HFFc6 (cell line): ENCODE measurements around the gene MCM3AP. TPM values are rescaled to one million over a fixed set of nuclear protein-coding genes. Genes with fewer than 3 reads are reported as not detected.

Experiments used
- DNase-seq: peaks from one replicate; pipeline ENCODE4 v3.0.0-alpha.2; 2018
- H3K27ac Mint-ChIP-seq: 2 replicates; pipeline ENCODE4 v1.8.0; 2020; ENCODE audit warnings: mild to moderate bottlenecking, mixed read lengths
- H3K27me3 Mint-ChIP-seq: 2 replicates; pipeline ENCODE4 v1.8.0; 2021; ENCODE audit warnings: mild to moderate bottlenecking, moderate library complexity, mixed read lengths; ENCODE audit not compliant: insufficient read depth
- H3K36me3 Mint-ChIP-seq: 2 replicates; pipeline ENCODE4 v1.8.0; 2021; ENCODE audit warnings: low read depth, mixed read lengths
- H3K4me1 Mint-ChIP-seq: 2 replicates; pipeline ENCODE4 v1.8.0; 2020; ENCODE audit warnings: low read depth, mixed read lengths
- H3K4me3 Mint-ChIP-seq: 2 replicates; pipeline ENCODE4 v1.8.0; 2020; ENCODE audit warnings: mild to moderate bottlenecking, moderate library complexity, mixed read lengths
- H3K9me3 Mint-ChIP-seq: 2 replicates; pipeline ENCODE4 v1.8.0; 2020; ENCODE audit warnings: mild to moderate bottlenecking, mixed read lengths
- CTCF ChIP-seq: fragments of 200-600 bp; sonication (generic); IDR thresholded peaks from 2 replicates; pipeline ENCODE4 v1.5.0; 2021; ENCODE audit warnings: antibody characterized with exemption, mild to moderate bottlenecking
- total RNA-seq, 6 experiments: library from RNA; stranded (reverse); fragmentation: NEBNext Ultra II Directional; extraction: Animal tissue kit (Norgen Biotek cat#: 25700); gene quantifications; 2 replicates in 1 of 6; 3 replicates in 5 of 6; pipeline ENCODE4 v1.2.3, GENCODE V29; 2021

Gene MCM3AP
- total RNA-seq, 6 experiments from 2014 or later, result 85.7 to 91.8 (median 86.9) TPM

GRCh38 chr21:46191686-46192575 lies 93.5 kb downstream of the MCM3AP start:
- DNase-seq, result no peak
- H3K27ac Mint-ChIP-seq, result peak overlapping the region; percentile 42; the same call in 1 of the 2 replicates

DNA sequence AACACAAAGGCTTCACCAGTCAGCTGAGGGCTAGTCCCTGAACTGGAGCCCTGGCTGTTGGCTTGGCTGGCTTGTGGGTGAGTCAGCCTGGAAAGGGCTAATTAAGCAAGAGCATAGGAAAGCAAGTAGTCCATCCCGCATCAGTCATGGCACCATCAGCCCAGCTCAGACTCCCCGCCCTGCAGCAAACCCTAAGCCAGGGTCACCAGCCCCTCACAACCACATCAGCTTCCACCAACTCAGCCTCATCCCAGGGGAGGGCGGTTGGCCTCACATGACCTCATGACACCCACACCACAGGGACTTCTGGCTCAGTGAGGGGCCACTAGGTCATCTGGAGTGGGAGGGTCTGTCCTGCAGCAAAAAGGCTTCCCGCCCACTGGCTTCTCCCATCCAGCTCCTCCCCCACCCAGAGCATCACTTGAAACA lies 94.1 kb downstream of the MCM3AP start:
- Mint-ChIP-seq H3K4me1 (peaks cover 33% of the 10 kb centered on the region), H3K4me3 (no peak overlapping the region), H3K36me3 (peaks cover 27% of the 10 kb centered on the region), H3K9me3 (no peaks in the 10 kb centered on the region), H3K27me3 (peaks cover 2% of the 10 kb centered on the region), H3K27ac (peak overlapping the region; percentile 42)
- peak; percentile 81 for DNase-seq
- TF ChIP-seq CTCF, result no peak

More at GRCh38 chr21:46191686-46192575, 93.5 kb downstream of the MCM3AP start:
- no peak for TF ChIP-seq CTCF
- Mint-ChIP-seq H3K9me3 (no peaks in the 10 kb centered on the region), H3K4me1 (peaks cover 33% of the 10 kb centered on the region), H3K27me3 (peaks cover 2% of the 10 kb centered on the region), H3K4me3 (no peak overlapping the region), H3K36me3 (peaks cover 27% of the 10 kb centered on the region)

- DNase-seq, result no peak
- TF ChIP-seq CTCF, result no peak
- H3K36me3 Mint-ChIP-seq, result peaks cover 27% of the 10 kb centered on the region
- peaks cover 2% of the 10 kb centered on the region for H3K27me3 Mint-ChIP-seq
- no peak overlapping the region for H3K4me3 Mint-ChIP-seq
- H3K27ac Mint-ChIP-seq, result 0 out of 2 replicates have a peak overlapping the region, but pooled peaks have one; percentile 43
- H3K9me3 Mint-ChIP-seq, result no peaks in the 10 kb centered on the region
- H3K4me1 Mint-ChIP-seq, result peaks cover 33% of the 10 kb centered on the region
Measured at GRCh38 chr21:46190491-46191131, 94.8 kb downstream of the MCM3AP start.

DNA sequence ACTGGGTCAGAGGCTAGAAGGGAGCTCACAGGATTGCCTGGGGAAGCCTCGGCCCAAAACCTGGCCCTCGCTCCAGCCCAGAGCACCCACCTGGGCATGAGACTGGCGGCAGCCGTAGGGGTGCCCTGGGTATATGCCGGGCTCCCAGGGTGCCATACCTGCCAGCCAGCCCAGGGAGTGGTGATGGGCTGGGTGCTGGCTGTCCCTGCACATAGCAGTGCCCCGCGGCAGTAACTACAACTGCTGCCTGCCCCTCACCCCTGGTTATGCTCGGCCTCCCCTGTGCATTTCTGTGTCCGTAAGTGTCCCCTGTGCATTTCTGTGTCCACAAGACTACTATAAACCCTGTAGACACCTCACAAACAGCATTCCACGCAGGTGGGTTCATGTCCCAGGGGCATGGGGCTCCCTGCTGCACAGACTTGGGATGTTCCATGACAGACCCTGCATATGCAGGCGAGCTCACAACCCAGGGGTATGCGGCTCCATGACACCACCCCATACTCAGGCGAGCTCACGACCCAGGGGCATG lies 95.4 kb downstream of the MCM3AP start:
- no peak overlapping the region for H3K4me3 Mint-ChIP-seq
- no peaks in the 10 kb centered on the region for H3K9me3 Mint-ChIP-seq
- no peak overlapping the region for H3K27ac Mint-ChIP-seq
- DNase-seq, result no peak
- no peak for TF ChIP-seq CTCF
- H3K36me3 Mint-ChIP-seq, result peaks cover 22% of the 10 kb centered on the region
- peaks cover 38% of the 10 kb centered on the region for H3K4me1 Mint-ChIP-seq
- H3K27me3 Mint-ChIP-seq, result peaks cover 2% of the 10 kb centered on the region

GRCh38 chr21:46189213-46189958 lies 96.0 kb downstream of the MCM3AP start:
- Mint-ChIP-seq H3K27me3 (peaks cover 2% of the 10 kb centered on the region), H3K27ac (peak overlapping the region; percentile 72)

More at GRCh38 chr21:46189213-46189958, 96.0 kb downstream of the MCM3AP start:
- Mint-ChIP-seq H3K36me3 (peaks cover 20% of the 10 kb centered on the region), H3K9me3 (no peaks in the 10 kb centered on the region), H3K4me1 (peaks cover 41% of the 10 kb centered on the region), H3K4me3 (peak overlapping the region; percentile 50)
- TF ChIP-seq CTCF, result no peak
- peak; percentile 39 for DNase-seq
